ENCODE measurements around the gene FYB2.

- TF ChIP-seq TARDBP (IDR thresholded peaks at IDR 0.05), result no peak
- peak; percentile 73 for TF ChIP-seq PKNOX1 (IDR thresholded peaks at IDR 0.05)
- TF ChIP-seq SP1 (IDR thresholded peaks at IDR 0.05), result no peak
- TF ChIP-seq ARNT (IDR thresholded peaks at IDR 0.05), result no peak
- no peak for TF ChIP-seq FOXK2 (IDR thresholded peaks at IDR 0.05)
- TF ChIP-seq SUZ12 (IDR thresholded peaks at IDR 0.05), result no peak
- no peak for TF ChIP-seq BHLHE40 (IDR thresholded peaks at IDR 0.05; ENCODE audit: borderline replicate concordance)
- TF ChIP-seq ZNF384 (IDR thresholded peaks at IDR 0.05), result no peak
- no peak for TF ChIP-seq CTBP1 (IDR thresholded peaks at IDR 0.05; ENCODE audit: borderline replicate concordance)
Observed at GRCh38 chr1:56710646-56711045, 108.6 kb downstream of the FYB2 start.
